SKM-1 (cell line): ENCODE results near the gene ESPNL.

Experiments
- DNase-seq: peaks from one replicate; lab custom pipeline; 2025; ENCODE audit not compliant: unreplicated experiment; lab: John Stamatoyannopoulos, UW

The ESPNL gene

DNA sequence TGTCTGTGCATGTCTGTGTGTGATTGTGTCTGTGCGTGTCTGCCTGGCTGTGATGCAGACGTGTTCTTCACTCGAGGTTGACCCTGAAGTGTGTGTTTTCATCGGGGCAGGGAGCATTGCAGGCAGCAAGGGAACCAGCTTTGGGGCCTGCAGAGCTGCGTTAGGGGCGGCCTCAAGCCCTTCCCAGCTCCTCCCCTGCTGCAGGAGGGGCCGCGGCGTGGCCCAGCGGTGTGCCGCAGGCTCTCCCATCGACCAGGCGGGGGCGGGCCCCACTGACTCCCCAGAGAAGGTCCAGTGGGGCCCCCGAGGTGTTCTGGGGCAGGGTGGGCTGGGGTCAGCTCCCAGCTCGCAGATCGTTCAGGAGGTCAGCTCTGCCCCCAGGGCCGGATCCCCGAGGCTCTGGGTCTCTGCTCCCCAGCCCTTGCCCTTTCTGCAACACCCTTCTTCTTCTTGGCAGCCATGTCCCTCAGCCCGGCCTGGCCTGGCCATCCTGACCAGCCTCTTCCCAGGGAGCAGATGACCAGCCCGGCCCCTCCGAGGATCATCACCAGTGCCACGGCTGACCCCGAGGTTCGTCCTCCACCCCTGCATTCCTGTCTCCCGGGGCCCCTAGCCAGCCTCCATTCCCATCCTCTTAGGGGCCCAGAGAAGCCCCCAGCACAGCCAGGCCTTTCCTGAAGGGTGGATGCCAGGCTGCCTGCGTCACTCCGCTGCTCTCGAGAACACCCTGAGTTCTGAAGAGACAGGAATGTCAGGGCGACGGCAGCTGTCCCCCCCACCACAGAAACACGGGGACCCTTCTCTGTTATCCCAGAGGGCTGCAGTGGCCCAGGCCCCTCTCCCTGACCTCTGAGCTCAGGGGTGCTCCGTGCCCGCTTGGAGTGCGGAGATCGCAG lies 27.3 kb downstream of the ESPNL start:
- no peak for DNase-seq

GRCh38 chr2:238128061-238128440 lies 27.9 kb downstream of the ESPNL start:
- no peak for DNase-seq

GRCh38 chr2:238128534-238129001 lies 28.4 kb downstream of the ESPNL start:
- DNase-seq, result no peak

DNA sequence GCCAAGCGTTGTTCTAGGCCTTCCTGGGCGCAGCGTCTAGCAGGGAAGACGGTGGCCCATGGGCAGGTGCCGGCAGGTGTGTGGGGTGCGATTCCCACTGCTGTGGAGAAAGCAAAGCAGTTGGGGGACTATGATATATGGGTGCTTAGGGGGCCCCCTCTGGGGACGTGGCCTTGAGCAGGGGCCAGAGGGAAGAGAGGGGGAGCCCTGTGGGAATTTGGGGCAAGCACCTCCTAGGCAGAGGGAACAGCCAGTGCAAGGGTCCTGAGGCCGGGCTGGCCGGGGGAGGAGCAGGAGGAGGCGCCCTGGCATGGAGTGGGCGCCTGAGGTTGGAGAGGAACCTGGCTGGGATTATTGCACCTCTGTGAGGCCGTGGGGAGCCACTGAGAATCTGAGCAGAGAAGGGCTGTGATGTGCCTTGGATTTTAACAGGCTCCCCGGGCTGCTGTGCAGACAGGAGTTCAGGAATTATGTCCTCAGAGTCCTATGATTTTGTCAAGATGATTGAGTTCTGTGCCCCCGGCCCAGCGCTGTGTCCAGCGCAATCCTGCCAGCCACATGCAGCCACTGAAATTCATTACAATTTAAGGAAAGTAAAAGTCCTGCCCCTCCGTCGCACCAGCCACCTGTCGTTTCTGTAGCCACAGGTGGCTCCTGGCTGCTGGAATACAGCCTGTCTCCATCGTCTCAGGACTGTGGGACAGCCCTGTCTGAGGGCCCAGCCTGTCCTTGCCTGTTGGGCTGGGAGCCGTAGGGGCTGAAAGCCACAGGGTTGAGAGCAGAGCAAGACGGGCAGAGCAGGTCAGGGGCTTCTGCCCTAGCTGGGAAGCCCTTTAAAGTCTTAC lies 29.2 kb downstream of the ESPNL start:
- DNase-seq, result no peak

- no peak for DNase-seq
Observed at GRCh38 chr2:238130111-238130695, 30.1 kb downstream of the ESPNL start.

- DNase-seq, result no peak
Observed at GRCh38 chr2:238130696-238131628, 30.8 kb downstream of the ESPNL start.

DNA sequence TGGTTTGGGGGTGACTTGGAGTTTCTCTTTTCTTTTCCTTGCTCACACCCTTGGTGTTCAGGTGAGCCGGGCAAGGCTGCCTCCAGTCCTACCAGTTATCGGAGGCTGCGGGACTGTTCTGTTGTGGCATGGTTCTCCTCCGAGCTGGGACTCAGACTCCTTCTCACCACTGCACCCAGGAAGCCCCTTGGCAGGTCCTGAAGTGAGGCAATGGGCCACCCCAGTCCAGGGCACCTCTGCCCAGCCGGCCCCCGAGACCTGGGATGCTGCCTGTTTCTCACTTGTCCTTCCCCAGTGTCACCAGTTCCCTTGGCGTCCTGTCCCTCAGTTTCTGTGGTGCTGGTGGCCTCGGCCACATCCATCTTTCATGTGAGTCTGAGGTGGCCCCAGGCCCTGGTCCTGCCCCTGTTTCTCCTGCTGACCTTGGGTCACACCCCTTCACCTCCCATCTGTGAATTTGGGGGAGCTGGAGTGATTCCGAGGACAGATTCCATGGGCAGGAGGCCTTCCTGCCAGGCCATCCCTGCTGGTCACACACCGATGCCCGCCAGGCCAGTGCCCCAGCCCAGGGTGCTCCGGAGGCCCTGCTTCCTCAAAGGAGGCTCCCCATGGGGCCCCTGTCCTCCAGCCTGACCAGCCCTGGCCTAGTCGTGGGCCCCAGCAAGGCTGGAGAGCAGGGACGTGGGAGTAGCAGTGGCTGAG lies 31.8 kb downstream of the ESPNL start:
- DNase-seq, result no peak

- no peak for DNase-seq
Observed at GRCh38 chr2:238132463-238133450, 32.6 kb downstream of the ESPNL start.

- no peak for DNase-seq
Observed at GRCh38 chr2:238133499-238134392, 33.6 kb downstream of the ESPNL start.

DNA sequence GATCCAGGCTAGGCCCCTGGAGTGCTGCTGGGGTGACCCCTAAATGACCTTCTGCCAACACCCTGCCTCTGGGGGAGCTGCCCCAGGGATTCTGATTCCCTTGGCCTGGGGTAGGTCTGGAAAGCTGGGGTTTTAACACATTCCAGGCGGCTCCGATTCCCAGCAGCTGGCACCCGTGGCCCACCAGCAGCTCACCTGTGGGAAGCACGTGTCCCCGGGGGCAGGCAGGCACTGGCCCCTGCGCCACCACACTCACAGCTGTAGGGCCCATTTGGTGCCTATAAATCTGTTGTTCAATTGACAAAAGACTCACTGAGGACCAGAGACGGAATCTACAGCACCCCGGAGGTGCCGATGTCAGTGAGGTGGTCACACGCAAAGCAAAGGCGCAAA lies 34.2 kb downstream of the ESPNL start:
- DNase-seq, result no peak

DNA sequence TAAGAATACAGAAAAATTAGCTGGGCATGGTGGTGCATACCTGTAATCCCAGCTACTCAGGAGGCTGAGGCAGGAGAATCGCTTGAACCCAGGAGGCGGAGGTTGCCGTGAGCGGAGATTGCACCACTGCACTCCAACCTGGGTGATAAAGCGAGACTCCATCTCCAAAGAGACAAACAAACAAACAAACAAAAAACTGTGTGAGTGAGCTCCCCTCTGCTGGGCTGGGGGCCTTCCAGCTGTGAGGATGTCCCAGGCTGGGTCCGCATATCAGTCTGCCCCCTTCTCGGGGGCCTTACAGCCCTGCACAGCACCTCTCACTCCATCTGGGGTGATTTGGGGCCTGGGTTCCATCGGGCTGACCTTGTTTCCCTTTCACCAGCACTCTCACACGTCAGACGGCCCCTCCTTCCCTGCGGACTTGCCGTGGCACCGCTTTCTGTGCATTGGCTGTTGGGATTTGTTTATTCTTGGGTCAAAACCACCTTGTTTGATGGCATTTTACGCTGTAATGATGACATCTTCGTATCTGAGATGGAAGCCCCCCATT lies 35.5 kb downstream of the ESPNL start:
- DNase-seq, result no peak

- no peak for DNase-seq
Observed at GRCh38 chr2:238136820-238137537, 36.8 kb downstream of the ESPNL start.

DNA sequence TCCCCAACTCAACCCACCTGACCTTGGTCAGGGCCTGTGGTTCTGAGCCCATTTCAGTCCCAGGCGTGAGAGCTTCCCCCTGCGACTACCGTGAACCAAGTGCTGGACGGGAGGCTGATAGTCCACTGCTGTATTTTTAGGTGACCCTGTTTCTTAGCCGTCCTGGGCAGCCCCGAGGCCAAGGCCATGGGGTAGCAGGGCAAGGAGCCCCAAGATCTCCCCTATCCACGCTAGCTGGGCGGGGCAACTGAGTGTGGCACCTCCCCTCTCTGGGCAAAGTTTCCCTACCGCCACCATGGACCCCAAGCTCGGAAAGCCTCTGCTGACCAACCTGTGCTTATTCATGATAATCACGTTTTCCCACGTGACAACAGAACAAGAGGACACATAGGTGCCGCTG lies 37.7 kb downstream of the ESPNL start:
- no peak for DNase-seq

DNA sequence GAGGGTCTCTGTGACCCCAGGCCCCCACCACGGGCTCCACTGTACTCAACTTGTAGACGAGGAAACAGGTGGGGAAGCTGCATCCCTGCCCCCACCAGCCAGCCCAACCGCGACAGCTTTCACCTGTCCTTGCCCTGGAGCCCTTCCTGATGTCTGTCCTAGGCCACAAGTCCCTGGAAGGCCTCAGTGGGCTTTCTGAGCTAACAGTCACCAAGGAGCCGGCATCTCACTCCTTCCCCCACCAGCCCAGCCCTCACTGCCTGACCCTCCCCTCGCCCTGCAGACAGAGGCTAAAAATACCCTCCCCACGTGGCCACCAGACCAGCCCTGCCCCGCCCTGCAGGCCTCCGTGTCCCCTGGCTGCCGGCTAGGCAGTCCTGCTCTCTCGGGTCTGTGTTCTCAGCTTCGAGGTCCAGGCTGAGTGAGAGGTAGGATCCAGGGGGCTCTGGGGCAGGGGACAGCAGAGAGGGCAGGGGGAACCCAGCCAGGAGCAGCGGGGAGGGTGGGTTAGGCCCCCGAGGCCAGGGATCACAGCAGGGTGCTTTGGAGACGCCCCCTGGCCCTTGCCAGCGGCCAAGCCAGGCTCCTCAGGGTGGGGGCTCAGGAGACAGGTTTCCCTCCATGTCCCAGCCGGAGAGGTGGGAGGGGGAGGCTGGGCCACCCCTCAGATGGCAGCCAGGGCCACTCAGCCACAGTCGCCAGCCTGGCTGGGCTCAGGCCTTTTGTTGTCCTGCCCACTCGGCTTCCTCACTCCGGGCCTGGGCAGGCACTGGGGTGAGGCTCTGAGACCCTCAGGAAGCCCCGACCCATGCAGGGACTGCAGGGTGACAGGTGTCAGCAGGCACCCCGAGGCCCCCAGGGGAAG lies 38.4 kb downstream of the ESPNL start, which contains the start of gene KLHL30:
Gene KLHL30 (plus strand): TSS at position 338 of the 865 bp plus-strand sequence. CDS start 2,087 bp downstream, outside the sequence.
- no peak for DNase-seq

- DNase-seq, result no peak
Observed at GRCh38 chr2:238139196-238140039, 39.3 kb downstream of the ESPNL start.
